ENCODE data around the gene GNAI3. TPM values are rescaled to one million over a fixed set of nuclear protein-coding genes. Genes with fewer than 3 reads are reported as not detected.

Gene GNAI3
- total and polyA plus RNA-seq, 2 of the 13 experiments (the other 11 are each of a cell fraction or from before 2014, with no cell fraction given) = 4.3 to 9.0 TPM

DNA sequence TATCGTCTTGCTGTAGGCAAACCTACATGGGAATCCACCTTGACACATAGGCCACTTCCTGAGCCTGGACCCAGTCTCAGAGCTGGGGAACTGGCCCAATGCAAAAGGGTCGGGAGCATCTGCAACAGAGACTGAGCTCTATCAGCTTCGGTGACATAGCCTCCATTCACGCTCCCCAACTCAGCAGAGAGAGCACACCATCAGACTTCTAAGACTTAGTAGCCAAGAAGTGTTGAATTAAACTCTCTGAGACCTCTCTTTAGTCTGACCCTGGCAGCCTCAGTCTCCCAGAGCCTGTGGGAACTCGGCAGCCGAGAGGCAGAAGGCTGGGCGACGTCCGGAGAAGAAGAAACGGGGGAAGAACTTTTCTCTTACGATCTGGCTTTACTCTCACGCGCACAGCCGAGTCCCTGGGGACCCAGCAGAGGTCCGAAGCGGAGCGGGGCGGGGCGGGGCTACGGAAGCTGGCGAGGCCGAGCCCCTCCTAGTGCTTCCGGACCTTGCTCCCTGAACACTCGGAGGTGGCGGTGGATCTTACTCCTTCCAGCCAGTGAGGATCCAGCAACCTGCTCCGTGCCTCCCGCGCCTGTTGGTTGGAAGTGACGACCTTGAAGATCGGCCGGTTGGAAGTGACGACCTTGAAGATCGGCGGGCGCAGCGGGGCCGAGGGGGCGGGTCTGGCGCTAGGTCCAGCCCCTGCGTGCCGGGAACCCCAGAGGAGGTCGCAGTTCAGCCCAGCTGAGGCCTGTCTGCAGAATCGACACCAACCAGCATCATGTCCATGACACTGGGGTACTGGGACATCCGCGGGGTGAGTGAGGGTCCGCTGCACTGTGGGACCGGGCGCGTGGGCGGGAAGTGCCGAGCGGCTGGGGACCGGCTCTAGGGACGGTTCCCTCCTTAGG lies 107.5 kb downstream of the GNAI3 start, which contains the start of gene GSTM4 (continued):
- TF ChIP-seq, protein P1, sequence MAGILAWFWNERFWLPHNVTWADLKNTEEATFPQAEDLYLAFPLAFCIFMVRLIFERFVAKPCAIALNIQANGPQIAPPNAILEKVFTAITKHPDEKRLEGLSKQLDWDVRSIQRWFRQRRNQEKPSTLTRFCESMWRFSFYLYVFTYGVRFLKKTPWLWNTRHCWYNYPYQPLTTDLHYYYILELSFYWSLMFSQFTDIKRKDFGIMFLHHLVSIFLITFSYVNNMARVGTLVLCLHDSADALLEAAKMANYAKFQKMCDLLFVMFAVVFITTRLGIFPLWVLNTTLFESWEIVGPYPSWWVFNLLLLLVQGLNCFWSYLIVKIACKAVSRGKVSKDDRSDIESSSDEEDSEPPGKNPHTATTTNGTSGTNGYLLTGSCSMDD (CRISPR knock-in tag; IDR thresholded peaks at IDR 0.05) = no peak
- TF ChIP-seq, protein P2, sequence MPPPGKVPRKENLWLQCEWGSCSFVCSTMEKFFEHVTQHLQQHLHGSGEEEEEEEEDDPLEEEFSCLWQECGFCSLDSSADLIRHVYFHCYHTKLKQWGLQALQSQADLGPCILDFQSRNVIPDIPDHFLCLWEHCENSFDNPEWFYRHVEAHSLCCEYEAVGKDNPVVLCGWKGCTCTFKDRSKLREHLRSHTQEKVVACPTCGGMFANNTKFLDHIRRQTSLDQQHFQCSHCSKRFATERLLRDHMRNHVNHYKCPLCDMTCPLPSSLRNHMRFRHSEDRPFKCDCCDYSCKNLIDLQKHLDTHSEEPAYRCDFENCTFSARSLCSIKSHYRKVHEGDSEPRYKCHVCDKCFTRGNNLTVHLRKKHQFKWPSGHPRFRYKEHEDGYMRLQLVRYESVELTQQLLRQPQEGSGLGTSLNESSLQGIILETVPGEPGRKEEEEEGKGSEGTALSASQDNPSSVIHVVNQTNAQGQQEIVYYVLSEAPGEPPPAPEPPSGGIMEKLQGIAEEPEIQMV (CRISPR knock-in tag; IDR thresholded peaks at IDR 0.05; ENCODE audit: low read depth) = peak; percentile 85; the same call in 1 of the 2 replicates
- TF ChIP-seq JUNB (CRISPR knock-in tag; IDR thresholded peaks at IDR 0.05; ENCODE audit: borderline replicate concordance) = no peak
- no peak for TF ChIP-seq SIX1 (CRISPR knock-in tag; IDR thresholded peaks at IDR 0.05; ENCODE audit: borderline replicate concordance)
- no peak for TF ChIP-seq AGO2 (optimal IDR thresholded peaks at IDR 0.05; ENCODE audit: low read depth, low read length)
- 0 out of 2 replicates have a peak, but pooled peaks have one; percentile 14 for TF ChIP-seq ZNF629 (CRISPR knock-in tag; conservative IDR thresholded peaks at IDR 0.05)
- peak; percentile 38 for TF ChIP-seq ZNF781 (CRISPR knock-in tag; IDR thresholded peaks at IDR 0.05; ENCODE audit: borderline replicate concordance, not compliant biosample characterization)
- TF ChIP-seq TOE1 (CRISPR knock-in tag; IDR thresholded peaks at IDR 0.05) = 0 out of 2 replicates have a peak, but pooled peaks have one; percentile 55
- peak; percentile 81 for TF ChIP-seq ZNF605 (CRISPR knock-in tag; IDR thresholded peaks at IDR 0.05)
- peak; percentile 79 for TF ChIP-seq ZFY (CRISPR knock-in tag; IDR thresholded peaks at IDR 0.05)
- TF ChIP-seq PCBP2 (optimal IDR thresholded peaks at IDR 0.05; ENCODE audit: low read depth, low read length, poor library complexity, severe bottlenecking) = no peak
- TF ChIP-seq GPN1 (CRISPR knock-in tag; IDR thresholded peaks at IDR 0.05; ENCODE audit: borderline replicate concordance) = no peak
- TF ChIP-seq GZF1 (CRISPR knock-in tag; IDR thresholded peaks at IDR 0.05) = no peak
- TF ChIP-seq ZNF10 (CRISPR knock-in tag; IDR thresholded peaks at IDR 0.05; ENCODE audit: borderline replicate concordance, low read depth) = no peak
- TF ChIP-seq, protein P3, sequence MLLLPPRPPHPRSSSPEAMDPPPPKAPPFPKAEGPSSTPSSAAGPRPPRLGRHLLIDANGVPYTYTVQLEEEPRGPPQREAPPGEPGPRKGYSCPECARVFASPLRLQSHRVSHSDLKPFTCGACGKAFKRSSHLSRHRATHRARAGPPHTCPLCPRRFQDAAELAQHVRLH (CRISPR knock-in tag; IDR thresholded peaks at IDR 0.05; ENCODE audit: borderline replicate concordance, low read depth) = peak; percentile 40; the same call in 1 of the 2 replicates
- TF ChIP-seq MAFF (IDR thresholded peaks at IDR 0.05; ENCODE audit: low read depth, low read length) = no peak
- TF ChIP-seq NFE2L2 (IDR thresholded peaks at IDR 0.05; ENCODE audit: low read length) = no peak
- peak; percentile 30 for TF ChIP-seq YY1 (IDR thresholded peaks at IDR 0.05; ENCODE audit: insufficient read depth, insufficient replicate concordance, low read depth, low read length)
- TF ChIP-seq, protein P4, sequence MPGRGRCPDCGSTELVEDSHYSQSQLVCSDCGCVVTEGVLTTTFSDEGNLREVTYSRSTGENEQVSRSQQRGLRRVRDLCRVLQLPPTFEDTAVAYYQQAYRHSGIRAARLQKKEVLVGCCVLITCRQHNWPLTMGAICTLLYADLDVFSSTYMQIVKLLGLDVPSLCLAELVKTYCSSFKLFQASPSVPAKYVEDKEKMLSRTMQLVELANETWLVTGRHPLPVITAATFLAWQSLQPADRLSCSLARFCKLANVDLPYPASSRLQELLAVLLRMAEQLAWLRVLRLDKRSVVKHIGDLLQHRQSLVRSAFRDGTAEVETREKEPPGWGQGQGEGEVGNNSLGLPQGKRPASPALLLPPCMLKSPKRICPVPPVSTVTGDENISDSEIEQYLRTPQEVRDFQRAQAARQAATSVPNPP (CRISPR knock-in tag; IDR thresholded peaks at IDR 0.05) = no peak
- TF ChIP-seq XRCC5 (optimal IDR thresholded peaks at IDR 0.05; ENCODE audit: low read length) = peak; percentile 61
